Activated naive CD4-positive, alpha-beta T cell (primary cell): Measurements from ENCODE around the gene BORCS6.
A peak's percentile ranks its signal among the peaks of the same experiment; 100 is the strongest.

ENCODE experiments used
- DNase-seq, 4 experiments: peaks; one replicate each; lab custom pipeline; 2025; lab: John Stamatoyannopoulos, UW

The BORCS6 gene

GRCh38 chr17:8210761-8211458 lies 20.9 kb upstream of the BORCS6 start:
- no peak for DNase-seq

GRCh38 chr17:8209907-8210760 lies 20.2 kb upstream of the BORCS6 start, which contains the start of gene AURKB:
TSS of gene AURKB (minus strand) at chr17:8210575. CDS start at chr17:8210224, 351 bp downstream.
- peak; percentile 50 to 84 (median 75) for DNase-seq

GRCh38 chr17:8206536-8206935 lies 16.6 kb upstream of the BORCS6 start:
- no peak for DNase-seq

- no peak for DNase-seq
Measured at GRCh38 chr17:8204761-8205555, 15.0 kb upstream of the BORCS6 start.

GRCh38 chr17:8192070-8192815 lies 2.3 kb upstream of the BORCS6 start:
- DNase-seq = peak in 1 of 4 experiments; percentile 8

DNA sequence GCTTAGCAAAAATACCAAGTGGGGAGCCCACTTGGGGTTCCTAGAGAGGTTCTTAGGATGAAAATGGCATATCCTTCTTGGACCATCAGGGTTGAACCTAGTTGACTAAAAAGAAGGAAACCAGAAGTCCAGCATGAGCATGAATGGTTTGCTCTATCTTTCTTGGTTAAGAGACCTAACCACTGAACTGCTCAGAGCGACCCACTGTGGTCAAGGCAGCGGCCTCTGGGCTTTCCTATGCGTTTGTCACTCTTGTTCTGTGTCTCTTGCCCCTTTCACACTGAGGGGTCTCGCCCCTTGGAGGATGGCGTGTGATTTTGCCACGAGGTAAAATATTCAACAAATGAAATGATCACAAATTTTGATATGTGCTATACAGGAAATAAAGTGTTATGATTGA lies 526 bp upstream of the BORCS6 start:
- DNase-seq = no peak

DNA sequence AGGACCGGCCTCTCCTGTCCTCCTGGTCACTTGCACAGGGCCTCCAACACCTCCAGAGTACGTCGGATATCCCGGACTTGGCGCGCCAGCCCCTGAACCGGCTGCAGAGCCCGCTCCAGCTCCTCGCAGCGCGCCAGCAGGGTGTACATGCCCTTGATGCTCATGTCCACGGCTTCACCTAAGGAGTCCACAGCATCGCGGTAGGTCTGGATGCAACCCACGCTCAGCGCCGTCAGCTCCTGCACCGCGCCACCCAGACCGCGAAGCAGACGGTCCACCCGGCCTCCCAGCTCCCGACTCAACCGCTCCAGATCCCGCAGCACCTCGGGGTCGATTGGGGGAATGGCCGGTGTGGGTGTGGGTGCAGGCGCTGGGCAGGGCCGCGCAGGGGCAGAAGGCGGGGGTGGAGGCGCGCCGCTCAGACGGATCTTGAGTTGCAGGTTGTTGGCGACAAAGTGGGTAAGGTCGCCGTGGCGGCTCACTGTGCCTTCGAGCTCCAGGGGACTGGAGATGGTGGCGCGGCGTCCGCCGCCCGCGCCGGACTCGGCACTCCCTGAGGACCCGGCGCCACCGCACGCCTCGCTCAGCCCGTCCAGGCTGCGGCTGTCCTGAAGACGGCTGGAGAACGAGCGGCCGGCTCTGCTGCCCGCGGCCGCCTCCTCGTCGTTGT lies 804 bp downstream of the BORCS6 start:
- DNase-seq = peak in 1 of 4 experiments; percentile 42

DNA sequence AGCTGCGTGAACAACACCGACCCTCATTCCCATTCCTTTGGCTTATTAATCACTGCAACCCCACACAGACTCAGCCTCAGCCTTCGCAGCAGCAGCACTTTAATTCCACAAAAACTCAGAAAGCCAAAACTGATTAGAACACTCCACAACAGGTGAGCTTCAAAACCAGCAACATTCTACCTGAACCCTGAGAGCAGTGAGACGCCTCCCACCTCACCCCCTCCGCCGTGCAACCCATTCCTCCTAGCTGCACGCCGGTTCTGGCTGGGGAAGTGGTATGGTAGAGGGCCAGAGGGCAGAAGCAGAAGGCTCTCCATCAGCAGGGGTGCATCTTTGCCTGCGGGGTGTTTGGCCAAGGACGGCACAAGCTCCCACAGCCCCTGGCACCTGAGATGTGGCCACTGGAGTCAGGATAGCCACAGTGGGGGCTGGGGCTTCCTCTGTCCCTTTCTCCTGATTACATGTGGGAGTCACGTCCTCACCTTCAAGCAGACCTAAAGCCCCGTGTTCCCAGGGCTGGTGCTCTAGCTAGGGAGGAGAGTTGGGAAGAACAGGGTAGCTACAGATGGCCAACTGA lies 1.6 kb downstream of the BORCS6 start:
- DNase-seq = peak in 1 of 4 experiments; percentile 12

DNA sequence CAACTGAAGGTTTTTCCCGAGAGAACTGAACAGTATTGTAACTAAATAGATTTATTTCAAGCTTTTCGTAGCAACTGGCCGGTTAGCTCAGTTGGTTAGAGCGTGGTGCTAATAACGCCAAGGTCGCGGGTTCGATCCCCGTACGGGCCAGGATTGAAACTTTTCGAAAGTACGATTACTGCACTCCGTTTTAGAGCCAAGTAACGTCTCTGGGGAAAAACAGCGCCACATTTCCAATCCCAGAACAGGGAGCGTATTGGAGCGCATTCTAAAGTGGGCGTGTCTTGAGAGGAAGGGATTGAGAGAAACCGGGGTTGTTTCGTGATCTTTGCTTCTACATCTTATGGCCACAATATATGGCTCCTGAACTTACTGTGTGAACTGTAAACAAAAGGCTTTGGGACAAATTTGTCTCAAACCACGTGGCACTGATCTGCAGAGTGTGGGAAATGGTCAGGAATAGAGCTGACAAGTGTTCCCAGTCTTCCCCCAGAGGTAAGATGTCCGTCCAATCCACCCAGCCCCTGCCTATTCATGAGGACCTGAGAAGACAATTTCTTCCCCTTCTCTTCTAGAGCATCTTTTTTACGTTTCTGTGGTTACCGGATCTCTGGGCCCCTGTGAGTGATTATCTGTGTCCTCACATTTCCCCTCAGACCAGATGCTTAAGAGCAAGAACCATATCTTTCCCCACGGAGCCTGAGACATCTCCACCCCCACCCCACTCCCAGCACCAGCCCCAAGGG lies 2.3 kb downstream of the BORCS6 start:
- DNase-seq = peak; percentile 71 to 90 (median 84)

GRCh38 chr17:8186787-8187516 lies 3.0 kb downstream of the BORCS6 start:
- DNase-seq = peak; percentile 81 to 93 (median 90)

GRCh38 chr17:8186446-8186786 lies 3.6 kb downstream of the BORCS6 start:
- DNase-seq = no peak

GRCh38 chr17:8185582-8186445 lies 4.2 kb downstream of the BORCS6 start:
- DNase-seq = peak; percentile 92 to 99 (median 98)

DNA sequence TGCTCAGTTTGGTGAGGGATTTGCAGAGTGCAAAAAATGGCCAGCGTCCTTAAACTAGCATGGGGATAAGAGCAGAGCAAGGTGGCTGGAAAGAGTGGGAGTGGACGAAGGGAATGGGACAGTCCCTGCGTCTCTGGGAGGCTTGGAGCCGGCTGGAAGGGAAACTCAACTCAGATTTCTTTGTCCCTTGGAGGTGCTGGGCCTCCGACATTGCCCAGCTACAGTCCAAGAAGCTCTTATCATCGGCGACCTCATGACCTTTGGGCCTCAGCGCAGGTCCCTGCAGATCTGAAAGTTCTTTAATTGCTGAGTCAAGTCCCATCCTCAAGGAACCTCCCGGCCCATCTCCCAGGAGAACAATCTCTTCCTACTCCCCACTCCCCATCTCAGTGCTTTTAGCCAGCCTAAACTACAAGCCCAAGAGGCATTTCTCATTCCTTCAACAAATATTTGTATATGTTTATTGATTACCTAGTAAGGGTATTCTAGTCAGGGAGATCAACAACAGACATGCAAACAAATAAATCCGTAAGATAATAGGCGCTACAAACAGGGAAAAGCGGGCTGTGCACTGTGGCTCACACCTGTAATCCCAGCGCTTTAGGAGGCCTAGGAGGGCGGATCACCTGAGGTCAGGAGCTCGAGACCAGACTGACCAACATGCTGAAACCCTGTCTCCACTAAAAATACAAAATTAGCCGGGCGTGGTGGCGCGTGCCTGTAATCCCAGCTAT lies 12.8 kb downstream of the BORCS6 start:
- no peak for DNase-seq

DNA sequence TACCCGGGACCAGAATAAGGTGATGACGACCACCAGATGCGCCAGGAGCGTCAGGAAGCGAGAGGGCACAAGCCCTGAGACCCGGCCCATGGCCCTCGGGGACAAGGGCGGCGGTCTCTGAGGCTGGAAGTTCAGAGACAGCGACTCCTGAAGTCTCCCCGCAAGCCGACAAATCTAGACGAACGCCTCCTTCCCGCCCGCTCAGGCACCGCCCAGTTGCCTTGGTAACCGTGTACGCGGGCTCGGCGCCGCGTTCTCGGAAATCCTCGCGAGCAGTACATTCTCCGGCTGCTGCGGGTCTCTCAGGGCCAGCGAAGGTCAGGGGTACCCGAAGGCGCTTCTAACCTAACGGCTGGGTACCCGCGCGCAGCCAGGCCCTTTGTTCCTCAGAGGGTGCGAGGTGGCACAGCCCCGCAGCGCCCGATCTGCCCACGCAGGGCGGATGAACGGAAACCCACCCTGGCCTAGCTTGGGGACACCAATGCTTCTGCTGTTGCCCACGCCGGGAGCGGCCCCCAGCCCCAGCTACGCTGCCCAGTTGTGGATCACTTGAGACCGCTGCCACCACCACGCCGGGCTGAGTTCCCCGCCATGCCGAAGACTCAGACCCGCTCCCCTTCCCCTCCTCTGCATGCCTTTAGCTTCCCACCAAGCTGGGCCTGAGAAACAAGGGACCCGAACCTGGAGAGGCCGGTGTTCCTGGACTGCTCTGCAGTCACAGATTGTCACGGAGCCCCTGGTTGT lies 13.6 kb downstream of the BORCS6 start, which contains the start of gene TMEM107:
Gene TMEM107 (minus strand): TSS at position 184 of the 744 bp plus-strand sequence. CDS start 94 bp downstream, at position 90.
- peak; percentile 48 to 82 (median 72) for DNase-seq

GRCh38 chr17:8175795-8176196 lies 14.2 kb downstream of the BORCS6 start:
- no peak for DNase-seq

- no peak for DNase-seq
Measured at GRCh38 chr17:8173871-8174322, 16.1 kb downstream of the BORCS6 start.
